Caco-2 (cell line): ENCODE results near the gene SMPDL3A. TPM values are rescaled to one million over a fixed set of nuclear protein-coding genes. Genes with fewer than 3 reads are reported as not detected.
A peak's percentile ranks its signal among the peaks of the same experiment; 100 is the strongest.

Source experiments
- BruUV-seq: library from RNA; stranded (reverse); fragments of 400-500 nt; replicated peaks from 2 replicates; lab custom pipeline; 2021; lab: Mats Ljungman, UMichigan
- CTCF ChIA-PET: fragments of 300-600 bp; sonication (Branson Sonifier 250); formaldehyde crosslinking; loops from one replicate; lab custom pipeline; 2022; ENCODE audit warnings: antibody characterized with exemption; lab: Charles Lee
- POLR2A ChIA-PET: fragments of 300-600 bp; sonication (Branson Sonifier 250); formaldehyde crosslinking; loops from one replicate; lab custom pipeline; 2022; ENCODE audit warnings: antibody characterized with exemption; lab: Charles Lee
- DNase-seq, 2 experiments: peaks; one replicate each; pipeline versions ENCODE4 v3.0.0 to v3.0.0-alpha.2; 2020 to 2022
- H3K27me3 ChIP-seq: replicated peaks from 2 replicates; pipeline ENCODE4 v1.6.0; 2011; ENCODE audit warnings: low read length; ENCODE audit not compliant: control insufficient read depth, insufficient read depth
- H3K36me3 ChIP-seq: 2 replicates; pipeline ENCODE4 v1.5.1; 2011; ENCODE audit warnings: low read length; ENCODE audit not compliant: control insufficient read depth, insufficient read depth
- H3K4me1 ChIP-seq: fragments of 250-450 bp; sonication (Bioruptor Pico); 2 replicates; pipeline ENCODE4 v1.5.1; 2020; ENCODE audit warnings: mild to moderate bottlenecking
- H3K4me3 ChIP-seq: 2 replicates; pipeline ENCODE4 v1.5.1; 2011; ENCODE audit warnings: low read depth, mild to moderate bottlenecking, control low read depth, low read length
- H3K9me3 ChIP-seq: fragments of 250-450 bp; sonication (Bioruptor Pico); 2 replicates; pipeline ENCODE4 v1.5.1; 2020; ENCODE audit warnings: mild to moderate bottlenecking, moderate library complexity
- H3K27ac Mint-ChIP-seq: one replicate; pipeline ENCODE4 v1.8.0; 2022; ENCODE audit warnings: mixed read lengths; ENCODE audit not compliant: unreplicated experiment
- H3K27me3 Mint-ChIP-seq: one replicate; pipeline ENCODE4 v1.8.0; 2022; ENCODE audit warnings: mixed read lengths; ENCODE audit not compliant: insufficient read depth, unreplicated experiment
- H3K36me3 Mint-ChIP-seq: one replicate; pipeline ENCODE4 v1.8.0; 2022; ENCODE audit warnings: mild to moderate bottlenecking, mixed read lengths; ENCODE audit not compliant: insufficient read depth, unreplicated experiment
- H3K4me1 Mint-ChIP-seq: one replicate; pipeline ENCODE4 v1.8.0; 2022; ENCODE audit warnings: low read depth, mixed read lengths; ENCODE audit not compliant: unreplicated experiment
- H3K4me3 Mint-ChIP-seq: one replicate; pipeline ENCODE4 v1.8.0; 2022; ENCODE audit warnings: mild to moderate bottlenecking, moderate library complexity, mixed read lengths; ENCODE audit not compliant: unreplicated experiment
- H3K9me3 Mint-ChIP-seq: one replicate; pipeline ENCODE4 v1.8.0; 2022; ENCODE audit warnings: mixed read lengths; ENCODE audit not compliant: unreplicated experiment
- intact Hi-C: fragments of 100-400 bp; cut with micrococcal nuclease; formaldehyde crosslinking; loops from one replicate; pipeline ENCODE4 v1.10.0; 2022; ENCODE audit not compliant: unreplicated experiment
- total RNA-seq: library from RNA; stranded (reverse); gene quantifications from 2 replicates; pipeline ENCODE4 v1.2.3, GENCODE V29; 2022
- TF ChIP-seq, protein P1 (sequence below), 2 experiments: fragments of 200-600 bp in 1 of 2; IDR thresholded peaks; 1 replicate in 1 of 2; 2 replicates in 1 of 2; pipeline versions ENCODE4 v1.5.1 to v1.8.0; 2011 to 2022; ENCODE audit warnings: antibody characterized with exemption in 1 of 2, control low read depth in 1 of 2, inconsistent platforms in 1 of 2, low read depth in 1 of 2, low read length in 1 of 2, mild to moderate bottlenecking in 1 of 2, moderate library complexity in 1 of 2; ENCODE audit not compliant: insufficient read depth in 1 of 2, severe bottlenecking in 1 of 2, unreplicated experiment in 1 of 2

Gene SMPDL3A
- total RNA-seq, 1 experiment from 2014 or later: 21.7 TPM

DNA sequence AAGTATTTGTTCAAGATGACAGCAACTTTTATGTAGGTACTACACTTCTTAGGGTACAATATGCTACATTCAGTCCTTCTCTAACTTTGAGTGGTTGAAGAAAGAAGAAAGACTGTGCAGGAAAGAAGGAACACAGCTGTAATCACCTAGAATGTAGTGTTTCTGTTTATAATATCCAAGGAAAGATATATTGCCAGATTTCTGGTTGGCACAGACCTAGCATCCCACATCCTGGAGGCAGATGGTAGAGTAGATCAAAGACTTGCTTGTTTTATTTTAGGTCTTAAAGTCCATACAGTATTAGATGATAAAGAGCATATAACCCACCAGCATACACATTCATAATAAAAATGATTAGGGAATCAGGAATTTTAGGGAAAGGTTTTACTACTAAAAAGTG lies 22.8 kb upstream of the SMPDL3A start:
- TF ChIP-seq, protein P1, sequence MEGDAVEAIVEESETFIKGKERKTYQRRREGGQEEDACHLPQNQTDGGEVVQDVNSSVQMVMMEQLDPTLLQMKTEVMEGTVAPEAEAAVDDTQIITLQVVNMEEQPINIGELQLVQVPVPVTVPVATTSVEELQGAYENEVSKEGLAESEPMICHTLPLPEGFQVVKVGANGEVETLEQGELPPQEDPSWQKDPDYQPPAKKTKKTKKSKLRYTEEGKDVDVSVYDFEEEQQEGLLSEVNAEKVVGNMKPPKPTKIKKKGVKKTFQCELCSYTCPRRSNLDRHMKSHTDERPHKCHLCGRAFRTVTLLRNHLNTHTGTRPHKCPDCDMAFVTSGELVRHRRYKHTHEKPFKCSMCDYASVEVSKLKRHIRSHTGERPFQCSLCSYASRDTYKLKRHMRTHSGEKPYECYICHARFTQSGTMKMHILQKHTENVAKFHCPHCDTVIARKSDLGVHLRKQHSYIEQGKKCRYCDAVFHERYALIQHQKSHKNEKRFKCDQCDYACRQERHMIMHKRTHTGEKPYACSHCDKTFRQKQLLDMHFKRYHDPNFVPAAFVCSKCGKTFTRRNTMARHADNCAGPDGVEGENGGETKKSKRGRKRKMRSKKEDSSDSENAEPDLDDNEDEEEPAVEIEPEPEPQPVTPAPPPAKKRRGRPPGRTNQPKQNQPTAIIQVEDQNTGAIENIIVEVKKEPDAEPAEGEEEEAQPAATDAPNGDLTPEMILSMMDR (IDR thresholded peaks at IDR 0.05; ENCODE audit: insufficient read depth in 1 of 2, low read depth in 1 of 2, low read length in 1 of 2, severe bottlenecking in 1 of 2, unreplicated experiment in 1 of 2): no peak
- Mint-ChIP-seq H3K4me3 (no peak overlapping the region), H3K4me1 (peaks cover 18% of the 10 kb centered on the region), H3K27ac (no peak overlapping the region), H3K27me3 (no peaks in the 10 kb centered on the region), H3K36me3 (no peaks in the 10 kb centered on the region), H3K9me3 (no peaks in the 10 kb centered on the region)
- Histone ChIP-seq H3K4me3 (no peak overlapping the region), H3K36me3 (no peaks in the 10 kb centered on the region), H3K27me3 (no peaks in the 10 kb centered on the region), H3K4me1 (peaks cover 17% of the 10 kb centered on the region), H3K9me3 (no peaks in the 10 kb centered on the region)
- BruUV-seq: no TSS peak
- intact Hi-C loops: no loop called here
- CTCF ChIA-PET: interaction anchor here (0.5 kb wide), 1 partner anchor 73 kb away, joined by 3 read pairs; no protein-coding TSS in a partner anchor
- POLR2A ChIA-PET: no interaction called here
- no peak for DNase-seq

DNA sequence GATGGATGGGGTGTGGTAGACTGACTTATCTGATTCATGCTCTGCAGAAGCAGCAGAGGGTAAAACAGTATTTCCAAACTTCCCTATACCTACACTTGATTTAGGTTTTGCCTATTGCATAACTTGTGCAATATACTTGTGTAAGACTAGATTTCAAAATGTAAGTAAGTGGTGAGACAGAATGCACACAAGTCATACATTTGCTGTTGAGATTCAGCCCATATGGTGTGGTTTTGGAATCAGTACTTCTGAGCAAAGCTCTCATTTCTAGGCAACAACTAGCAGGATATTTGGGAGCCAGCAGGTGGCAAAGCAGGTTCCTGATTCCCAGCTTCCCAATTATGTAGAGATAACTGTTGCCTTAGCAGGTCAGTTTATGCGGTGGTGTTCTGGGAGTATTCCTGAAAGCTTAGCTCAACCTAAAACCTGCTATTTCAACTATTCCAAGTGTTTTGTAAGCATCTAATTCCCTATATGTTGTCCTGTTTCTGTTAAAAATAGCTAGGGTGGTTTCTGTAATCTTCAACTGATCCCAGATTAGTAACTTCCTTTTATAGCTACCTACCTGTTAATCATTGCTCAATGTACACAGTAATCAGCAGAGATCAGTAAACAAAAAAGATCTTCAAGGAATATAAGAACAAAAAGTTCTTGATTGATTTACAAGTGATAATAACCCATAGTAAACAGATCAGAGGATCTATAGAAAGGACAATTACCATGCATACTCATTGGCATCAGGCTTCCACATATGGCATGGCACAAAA lies 18.0 kb upstream of the SMPDL3A start:
- no TSS peak for BruUV-seq
- H3K36me3 ChIP-seq: no peaks in the 10 kb centered on the region
- peak; percentile 50 to 59 for DNase-seq
- Mint-ChIP-seq H3K27me3 (no peaks in the 10 kb centered on the region), H3K27ac (peak overlapping the region; percentile 66), H3K36me3 (peaks cover 5% of the 10 kb centered on the region), H3K4me1 (peaks cover 40% of the 10 kb centered on the region), H3K9me3 (peaks cover 10% of the 10 kb centered on the region), H3K4me3 (peak overlapping the region; percentile 42)
- H3K4me3 ChIP-seq: no peak overlapping the region
- intact Hi-C loops: loop anchor here (1.0 to 5.0 kb wide), 4 partner anchors 18 to 159 kb away; partner anchors contain the start of genes PKIB and SMPDL3A
- H3K4me1 ChIP-seq: peaks cover 52% of the 10 kb centered on the region
- CTCF ChIA-PET: interaction anchor here (0.7 to 1.3 kb wide), 9 partner anchors 15 to 68 kb away, joined by 3 to 39 read pairs (median 6); partner anchors contain the start of gene SMPDL3A
- H3K27me3 ChIP-seq: no peaks in the 10 kb centered on the region
- no peaks in the 10 kb centered on the region for H3K9me3 ChIP-seq
- POLR2A ChIA-PET: interaction anchor here (1.2 kb wide), 1 partner anchor 18 kb away, joined by 9 read pairs; the partner anchor contains the start of gene SMPDL3A
- TF ChIP-seq, protein P1 (IDR thresholded peaks at IDR 0.05; ENCODE audit: insufficient read depth in 1 of 2, low read depth in 1 of 2, low read length in 1 of 2, severe bottlenecking in 1 of 2, unreplicated experiment in 1 of 2): peak; percentile 24 to 49

DNA sequence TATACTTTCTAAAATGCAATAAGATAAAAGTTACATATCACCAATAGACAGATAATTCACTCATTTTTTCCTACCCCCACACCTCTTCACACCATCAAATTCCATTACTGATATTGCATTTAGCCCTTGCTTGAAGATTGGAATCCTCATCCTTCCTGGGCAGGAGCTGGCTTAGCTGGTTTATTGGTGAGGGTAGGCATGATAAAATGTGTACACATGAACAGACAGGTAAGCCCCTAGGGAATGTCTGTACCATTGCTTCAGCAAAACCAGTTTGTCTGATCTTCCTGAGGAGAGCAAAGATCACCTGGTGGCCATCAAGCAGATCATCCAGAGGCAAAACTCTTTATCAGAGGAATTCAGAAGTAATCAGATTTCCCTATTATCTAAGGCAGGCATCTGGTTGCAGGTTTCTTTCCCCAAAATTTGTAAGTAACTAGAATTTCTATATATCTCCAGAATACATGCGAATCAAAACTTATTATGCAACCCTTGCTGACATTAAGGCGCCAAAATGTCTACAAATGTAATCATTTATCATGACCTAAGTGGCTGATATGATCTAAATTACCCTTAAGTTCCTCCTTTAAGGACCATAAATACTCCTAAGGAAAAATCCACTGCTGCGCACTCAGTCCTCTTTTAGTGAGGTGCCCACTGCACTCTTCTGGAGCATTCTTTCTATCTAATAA lies 16.2 kb upstream of the SMPDL3A start:
- Mint-ChIP-seq H3K36me3 (peaks cover 5% of the 10 kb centered on the region), H3K4me3 (peak overlapping the region; percentile 15), H3K27ac (peak overlapping the region; percentile 77), H3K27me3 (no peaks in the 10 kb centered on the region), H3K9me3 (peaks cover 15% of the 10 kb centered on the region), H3K4me1 (peaks cover 36% of the 10 kb centered on the region)
- no peaks in the 10 kb centered on the region for H3K27me3 ChIP-seq
- no TSS peak for BruUV-seq
- no peak overlapping the region for H3K4me3 ChIP-seq
- CTCF ChIA-PET: interaction anchor here (0.5 to 1.6 kb wide), 4 partner anchors 17 to 71 kb away, joined by 3 to 7 read pairs (median 4); partner anchors contain the start of gene SMPDL3A
- TF ChIP-seq, protein P1 (IDR thresholded peaks at IDR 0.05; ENCODE audit: insufficient read depth in 1 of 2, low read depth in 1 of 2, low read length in 1 of 2, severe bottlenecking in 1 of 2, unreplicated experiment in 1 of 2): peak in 1 of 2 experiments; percentile 52
- no peaks in the 10 kb centered on the region for H3K36me3 ChIP-seq
- intact Hi-C loops: loop anchor here (1.0 to 5.0 kb wide), 2 partner anchors 58 to 161 kb away; partner anchors contain the start of gene PKIB
- POLR2A ChIA-PET: interaction anchor here (1.0 kb wide), 1 partner anchor 17 kb away, joined by 3 read pairs; the partner anchor contains the start of gene SMPDL3A
- DNase-seq: peak; percentile 86
- H3K4me1 ChIP-seq: peaks cover 52% of the 10 kb centered on the region
- no peaks in the 10 kb centered on the region for H3K9me3 ChIP-seq
